A673 (cell line): ENCODE measurements around the gene NCLN. TPM values are rescaled to one million over a fixed set of nuclear protein-coding genes. Genes with fewer than 3 reads are reported as not detected.

ENCODE experiments used
- BruUV-seq: library from RNA; stranded (reverse); fragments of 400-500 nt; replicated peaks from 2 replicates; lab custom pipeline; 2021; lab: Mats Ljungman, UMichigan
- CTCF ChIA-PET: fragments of 300-600 bp; sonication (Branson Sonifier 250); formaldehyde crosslinking; loops from one replicate; lab custom pipeline; 2022; ENCODE audit warnings: antibody characterized with exemption; lab: Charles Lee
- POLR2A ChIA-PET: fragments of 300-600 bp; sonication (Branson Sonifier 250); formaldehyde crosslinking; loops from one replicate; lab custom pipeline; 2022; ENCODE audit warnings: antibody characterized with exemption; ENCODE audit not compliant: low non-redundant PET; lab: Charles Lee
- DNase-seq: peaks from one replicate; pipeline ENCODE4 v3.0.0-alpha.2; 2015; ENCODE audit warnings: low spot score
- H3K27ac ChIP-seq: fragments of 200-600 bp; sonication (generic); 2 replicates; pipeline ENCODE4 v1.5.1; 2016; ENCODE audit warnings: mixed run types, low read depth, mild to moderate bottlenecking, mixed read lengths, antibody characterized with exemption, low read length; ENCODE audit not compliant: poor library complexity, severe bottlenecking
- H3K27me3 ChIP-seq: fragments of 200-600 bp; sonication (generic); replicated peaks from 2 replicates; pipeline ENCODE4 v1.6.1; 2017; ENCODE audit warnings: mixed run types, low read depth, mild to moderate bottlenecking, mixed read lengths, antibody characterized with exemption, low read length; ENCODE audit not compliant: insufficient read depth, poor library complexity
- H3K36me3 ChIP-seq: fragments of 200-600 bp; sonication (generic); 2 replicates; pipeline ENCODE4 v1.6.1; 2016; ENCODE audit warnings: mixed run types, mild to moderate bottlenecking, mixed read lengths, antibody characterized with exemption, low read length; ENCODE audit not compliant: insufficient read depth, poor library complexity, severe bottlenecking
- H3K4me1 ChIP-seq: fragments of 200-600 bp; sonication (generic); 2 replicates; pipeline ENCODE4 v1.6.1; 2017; ENCODE audit warnings: mixed run types, mild to moderate bottlenecking, mixed read lengths, antibody characterized with exemption, low read length; ENCODE audit not compliant: insufficient read depth, poor library complexity, severe bottlenecking
- H3K4me3 ChIP-seq: fragments of 200-600 bp; sonication (generic); 2 replicates; pipeline ENCODE4 v1.5.1; 2016; ENCODE audit warnings: low read depth, mixed run types, mild to moderate bottlenecking, mixed read lengths, low read length; ENCODE audit not compliant: poor library complexity, severe bottlenecking
- H3K9me3 ChIP-seq: fragments of 200-600 bp; sonication (generic); 2 replicates; pipeline ENCODE4 v1.6.1; 2016; ENCODE audit warnings: mixed run types, low read depth, mild to moderate bottlenecking, mixed read lengths, antibody characterized with exemption, low read length; ENCODE audit not compliant: poor library complexity, severe bottlenecking
- EZH2 ChIP-seq: fragments of 200-600 bp; sonication (generic); IDR thresholded peaks from 2 replicates; pipeline ENCODE4 v1.6.1; 2017; ENCODE audit warnings: borderline replicate concordance, low read depth, mild to moderate bottlenecking, mixed read lengths, antibody characterized with exemption, low read length; ENCODE audit not compliant: poor library complexity, severe bottlenecking
- intact Hi-C: fragments of 100-400 bp; cut with micrococcal nuclease; formaldehyde crosslinking; loops from one replicate; pipeline ENCODE4 v1.10.0; 2022; ENCODE audit not compliant: unreplicated experiment
- total RNA-seq: library from RNA; stranded (reverse); gene quantifications from 2 replicates; pipeline ENCODE4 v1.2.3, GENCODE V29; 2021
- TF ChIP-seq, protein P1 (sequence below): fragments of 300-800, 200-600 bp; sonication (generic); conservative IDR thresholded peaks from 2 replicates; pipeline ENCODE4 v1.5.1; 2017; ENCODE audit warnings: low read depth, mild to moderate bottlenecking, antibody characterized with exemption, low read length, moderate library complexity, mixed read lengths

The NCLN gene
- total RNA-seq, 1 experiment from 2014 or later, result 122 TPM

DNA sequence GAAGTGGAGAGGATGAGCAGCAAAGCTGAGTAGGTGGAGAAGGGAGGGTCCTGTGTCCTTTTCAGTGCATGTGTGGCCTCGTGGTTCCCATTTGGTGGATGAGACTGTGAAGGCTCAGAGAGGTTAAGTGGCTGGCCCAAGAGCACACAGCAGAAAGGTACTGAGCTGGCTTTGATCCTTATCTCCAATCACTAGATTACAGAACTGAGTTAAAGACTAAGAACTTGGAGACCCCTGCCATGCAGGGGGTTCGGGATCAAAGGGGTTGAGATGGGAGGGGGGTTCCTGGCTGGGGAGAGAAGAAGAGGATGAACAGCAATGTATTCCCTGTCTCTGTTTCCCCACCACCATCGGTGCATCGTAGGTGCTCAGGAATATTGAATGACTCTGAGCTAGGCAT, 50.5 kb downstream of the NCLN start:
- Histone ChIP-seq H3K36me3 (no peaks in the 10 kb centered on the region), H3K27ac (no peak overlapping the region), H3K9me3 (no peaks in the 10 kb centered on the region), H3K27me3 (no peaks in the 10 kb centered on the region), H3K4me1 (no peaks in the 10 kb centered on the region), H3K4me3 (no peak overlapping the region)
- POLR2A ChIA-PET, result interaction anchor here (0.6 kb wide), 1 partner anchor 736 kb away, joined by 5 read pairs; no protein-coding TSS in a partner anchor
- CTCF ChIA-PET, result no interaction called here
- BruUV-seq, result no TSS peak
- DNase-seq, result no peak
- TF ChIP-seq, protein P1, sequence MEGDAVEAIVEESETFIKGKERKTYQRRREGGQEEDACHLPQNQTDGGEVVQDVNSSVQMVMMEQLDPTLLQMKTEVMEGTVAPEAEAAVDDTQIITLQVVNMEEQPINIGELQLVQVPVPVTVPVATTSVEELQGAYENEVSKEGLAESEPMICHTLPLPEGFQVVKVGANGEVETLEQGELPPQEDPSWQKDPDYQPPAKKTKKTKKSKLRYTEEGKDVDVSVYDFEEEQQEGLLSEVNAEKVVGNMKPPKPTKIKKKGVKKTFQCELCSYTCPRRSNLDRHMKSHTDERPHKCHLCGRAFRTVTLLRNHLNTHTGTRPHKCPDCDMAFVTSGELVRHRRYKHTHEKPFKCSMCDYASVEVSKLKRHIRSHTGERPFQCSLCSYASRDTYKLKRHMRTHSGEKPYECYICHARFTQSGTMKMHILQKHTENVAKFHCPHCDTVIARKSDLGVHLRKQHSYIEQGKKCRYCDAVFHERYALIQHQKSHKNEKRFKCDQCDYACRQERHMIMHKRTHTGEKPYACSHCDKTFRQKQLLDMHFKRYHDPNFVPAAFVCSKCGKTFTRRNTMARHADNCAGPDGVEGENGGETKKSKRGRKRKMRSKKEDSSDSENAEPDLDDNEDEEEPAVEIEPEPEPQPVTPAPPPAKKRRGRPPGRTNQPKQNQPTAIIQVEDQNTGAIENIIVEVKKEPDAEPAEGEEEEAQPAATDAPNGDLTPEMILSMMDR, result no peak
- no peak for TF ChIP-seq EZH2
- intact Hi-C loops, result no loop called here

DNA sequence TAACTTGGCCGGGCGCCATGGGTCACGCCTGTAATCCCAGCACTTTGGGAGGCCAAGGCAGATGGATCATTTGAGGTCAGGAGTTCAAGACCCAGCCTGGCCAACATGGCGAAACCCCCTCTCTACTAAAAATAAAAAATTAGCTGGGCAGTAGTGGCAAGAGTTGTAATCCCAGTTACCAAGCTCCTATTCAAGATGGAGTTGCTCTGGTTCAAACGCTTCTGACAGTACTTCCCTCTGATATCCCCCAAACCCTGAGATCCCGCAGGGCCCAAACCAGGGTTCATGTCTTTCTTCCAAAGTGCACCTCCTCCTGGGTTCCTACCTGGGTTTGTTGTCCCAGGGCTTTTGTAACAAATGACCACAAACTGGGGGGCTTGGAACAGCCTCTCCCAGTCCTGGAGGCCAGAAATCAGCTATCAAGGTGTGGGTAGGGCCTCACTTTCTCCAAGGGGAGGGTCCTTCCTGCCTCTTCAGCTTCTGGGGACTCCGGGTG, 52.4 kb downstream of the NCLN start:
- H3K27me3 ChIP-seq, result no peaks in the 10 kb centered on the region
- no peaks in the 10 kb centered on the region for H3K36me3 ChIP-seq
- ChIA-PET CTCF (interaction anchor here (0.9 kb wide), 1 partner anchor 10 kb away, joined by 4 read pairs; no protein-coding TSS in a partner anchor), POLR2A (no interaction called here)
- H3K4me1 ChIP-seq, result no peaks in the 10 kb centered on the region
- no TSS peak for BruUV-seq
- intact Hi-C loops, result no loop called here
- TF ChIP-seq, protein P1, result no peak
- TF ChIP-seq EZH2, result no peak
- H3K4me3 ChIP-seq, result no peak overlapping the region
- H3K27ac ChIP-seq, result no peak overlapping the region
- no peaks in the 10 kb centered on the region for H3K9me3 ChIP-seq
- no peak for DNase-seq

DNA sequence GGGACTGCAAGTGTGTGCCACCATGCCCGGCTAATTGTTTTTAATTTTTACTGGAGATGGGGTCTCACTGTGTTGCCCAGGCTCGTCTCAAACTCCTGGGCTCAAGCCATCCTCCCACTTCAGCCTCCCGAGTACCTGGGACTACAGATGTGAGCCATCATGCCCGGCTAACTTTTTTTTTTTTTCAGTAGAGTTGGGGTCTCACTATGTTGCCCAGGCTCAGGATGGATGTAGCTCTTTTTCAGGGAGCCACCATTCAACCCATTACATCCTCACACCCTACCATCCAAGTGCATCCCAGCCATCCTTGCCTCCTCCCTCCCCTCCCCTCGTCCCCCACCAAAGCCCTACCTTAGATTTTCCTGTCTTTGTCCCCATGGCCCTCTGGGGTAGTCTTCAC, 53.6 kb downstream of the NCLN start:
- TF ChIP-seq EZH2, result no peak
- TF ChIP-seq, protein P1, result no peak
- ChIA-PET POLR2A (no interaction called here), CTCF (no interaction called here)
- H3K4me1 ChIP-seq, result no peaks in the 10 kb centered on the region
- DNase-seq, result no peak
- H3K9me3 ChIP-seq, result no peaks in the 10 kb centered on the region
- no peaks in the 10 kb centered on the region for H3K27me3 ChIP-seq
- H3K36me3 ChIP-seq, result no peaks in the 10 kb centered on the region
- BruUV-seq, result no TSS peak
- no peak overlapping the region for H3K4me3 ChIP-seq
- H3K27ac ChIP-seq, result no peak overlapping the region
- intact Hi-C loops, result no loop called here
